NCI-H82 treated with DMSO at 0.1 percent for 48 hours (cell line): ENCODE results near the gene BASP1.
A peak's percentile ranks its signal among the peaks of the same experiment; 100 is the strongest.

ENCODE experiments used
- DNase-seq: peaks from one replicate; lab custom pipeline; 2025; ENCODE audit not compliant: unreplicated experiment; lab: John Stamatoyannopoulos, UW

Gene BASP1

GRCh38 chr5:17221843-17222636, 4.6 kb downstream of the BASP1 start:
- no peak for DNase-seq

GRCh38 chr5:17222664-17223063, 5.2 kb downstream of the BASP1 start:
- no peak for DNase-seq

- DNase-seq = no peak
Measured at GRCh38 chr5:17223367-17224185, 6.1 kb downstream of the BASP1 start.

GRCh38 chr5:17224858-17225511, 7.6 kb downstream of the BASP1 start:
- DNase-seq = no peak

GRCh38 chr5:17225520-17225919, 8.1 kb downstream of the BASP1 start:
- DNase-seq = no peak

- no peak for DNase-seq
Measured at GRCh38 chr5:17227868-17228267, 10.4 kb downstream of the BASP1 start.

GRCh38 chr5:17228821-17229291, 11.4 kb downstream of the BASP1 start:
- DNase-seq = no peak

GRCh38 chr5:17229313-17229712, 11.9 kb downstream of the BASP1 start:
- no peak for DNase-seq

GRCh38 chr5:17230191-17230590, 12.8 kb downstream of the BASP1 start:
- DNase-seq = no peak

- peak; percentile 40 for DNase-seq
Measured at GRCh38 chr5:17230808-17231525, 13.5 kb downstream of the BASP1 start.

- DNase-seq = no peak
Measured at GRCh38 chr5:17232405-17232804, 15.0 kb downstream of the BASP1 start.

GRCh38 chr5:17233488-17233887, 16.1 kb downstream of the BASP1 start:
- no peak for DNase-seq

GRCh38 chr5:17234374-17234773, 16.9 kb downstream of the BASP1 start:
- DNase-seq = no peak

- DNase-seq = no peak
Measured at GRCh38 chr5:17235731-17236330, 18.4 kb downstream of the BASP1 start.

GRCh38 chr5:17238521-17239041, 21.1 kb downstream of the BASP1 start:
- no peak for DNase-seq

- no peak for DNase-seq
Measured at GRCh38 chr5:17239953-17240352, 22.5 kb downstream of the BASP1 start.

- no peak for DNase-seq
Measured at GRCh38 chr5:17240487-17240886, 23.1 kb downstream of the BASP1 start.

- no peak for DNase-seq
Measured at GRCh38 chr5:17241635-17242034, 24.2 kb downstream of the BASP1 start.

GRCh38 chr5:17243287-17244063, 26.0 kb downstream of the BASP1 start:
- no peak for DNase-seq
